Measurements from ENCODE around the gene PLCL2. TPM values are rescaled to one million over a fixed set of nuclear protein-coding genes. Genes with fewer than 3 reads are reported as not detected.
"Not testable (repeated sequence)": the region's sequence is repeated elsewhere in the genome, so short reads cannot be mapped to it uniquely, and the experiment has no call there.

Gene PLCL2
- polyA plus RNA-seq, 3 donors from 2014 or later: 56.8 to 85.5 (median 78.9) TPM

- no peak for DNase-seq
- Mint-ChIP-seq H3K4me1 (peaks cover under 1 to 8% of the 10 kb centered on the region in 2 donors), H3K27ac (no peak overlapping the region), H3K27me3 (ENCODE audit: low read depth in 3 of 3) (peaks cover 2 to 6% (median 4%) of the 10 kb centered on the region in 3 donors), H3K9me3 (no peaks in the 10 kb centered on the region), H3K4me3 (no peak overlapping the region), H3K36me3 (peaks cover 0 to 15% (median 0%) of the 10 kb centered on the region in 3 donors)
These were observed 231.3 kb downstream of the PLCL2 start for GRCh38 chr3:17116007-17116600.

GRCh38 chr3:17118771-17119170 is 234.0 kb downstream of the PLCL2 start:
- peaks cover 2 to 4% (median 2%) of the 10 kb centered on the region in 3 donors for H3K27me3 Mint-ChIP-seq (ENCODE audit: low read depth in 3 of 3)
- peaks cover 0 to 15% (median 4%) of the 10 kb centered on the region in 3 donors for H3K36me3 Mint-ChIP-seq
- H3K27ac Mint-ChIP-seq: no peak overlapping the region
- no peak for DNase-seq
- no peaks in the 10 kb centered on the region for H3K9me3 Mint-ChIP-seq
- H3K4me1 Mint-ChIP-seq: peaks cover 0 to 2% of the 10 kb centered on the region in 2 donors
- H3K4me3 Mint-ChIP-seq: no peak overlapping the region

GRCh38 chr3:17119201-17120072 is 234.7 kb downstream of the PLCL2 start:
- Mint-ChIP-seq H3K4me3 (no peak overlapping the region), H3K9me3 (no peaks in the 10 kb centered on the region), H3K4me1 (no peaks in the 10 kb centered on the region), H3K36me3 (peaks cover 0 to 14% (median 4%) of the 10 kb centered on the region in 3 donors), H3K27me3 (ENCODE audit: low read depth in 3 of 3) (peaks cover 2 to 4% (median 2%) of the 10 kb centered on the region in 3 donors), H3K27ac (no peak overlapping the region)
- DNase-seq: no peak

GRCh38 chr3:17120115-17120514 is 235.4 kb downstream of the PLCL2 start:
- H3K36me3 Mint-ChIP-seq: peaks cover 0 to 14% (median 4%) of the 10 kb centered on the region in 3 donors
- no peaks in the 10 kb centered on the region for H3K9me3 Mint-ChIP-seq

GRCh38 chr3:17121336-17121735 is 236.6 kb downstream of the PLCL2 start:
- Mint-ChIP-seq H3K27me3 (ENCODE audit: low read depth in 3 of 3) (peaks cover 2 to 4% (median 2%) of the 10 kb centered on the region in 3 donors), H3K27ac (no peak overlapping the region), H3K4me3 (no peak overlapping the region), H3K9me3 (no peaks in the 10 kb centered on the region), H3K36me3 (peaks cover 0 to 14% (median 4%) of the 10 kb centered on the region in 3 donors), H3K4me1 (no peaks in the 10 kb centered on the region)
- DNase-seq: no peak

More at GRCh38 chr3:17120115-17120514, 235.4 kb downstream of the PLCL2 start:
- DNase-seq: no peak
- Mint-ChIP-seq H3K27me3 (ENCODE audit: low read depth in 3 of 3) (peaks cover 2 to 4% (median 2%) of the 10 kb centered on the region in 3 donors), H3K4me3 (no peak overlapping the region), H3K4me1 (no peaks in the 10 kb centered on the region), H3K27ac (no peak overlapping the region)

- Mint-ChIP-seq H3K4me1 (no peaks in the 10 kb centered on the region), H3K27me3 (ENCODE audit: low read depth in 3 of 3) (peaks cover 0 to 4% (median under 1%) of the 10 kb centered on the region in 3 donors), H3K27ac (peak overlapping the region in 1 of 6 donors; percentile 34), H3K36me3 (peaks cover 0 to 8% (median 4%) of the 10 kb centered on the region in 3 donors), H3K9me3 (peaks cover 0 to 3% (median 0%) of the 10 kb centered on the region in 6 donors), H3K4me3 (no peak overlapping the region)
- DNase-seq: no peak
These were observed 238.0 kb downstream of the PLCL2 start for GRCh38 chr3:17122758-17123157.

- Mint-ChIP-seq H3K9me3 (peaks cover 0 to 6% (median 1%) of the 10 kb centered on the region in 6 donors), H3K27me3 (ENCODE audit: low read depth in 3 of 3) (no peaks in the 10 kb centered on the region), H3K36me3 (peaks cover 5 to 20% (median 8%) of the 10 kb centered on the region in 3 donors), H3K4me1 (peaks cover 5 to 8% of the 10 kb centered on the region in 2 donors), H3K4me3 (no peak overlapping the region), H3K27ac (no peak overlapping the region)
- no peak for DNase-seq
These were observed 241.1 kb downstream of the PLCL2 start for GRCh38 chr3:17125738-17126442.

- H3K4me1 Mint-ChIP-seq: peaks cover 5 to 13% of the 10 kb centered on the region in 2 donors
- peaks cover 5 to 19% (median 5%) of the 10 kb centered on the region in 3 donors for H3K36me3 Mint-ChIP-seq
- not testable (repeated sequence) for H3K9me3 Mint-ChIP-seq; H3K27ac Mint-ChIP-seq; H3K4me3 Mint-ChIP-seq; H3K27me3 Mint-ChIP-seq (ENCODE audit: low read depth in 3 of 3); DNase-seq
These were observed 243.9 kb downstream of the PLCL2 start for GRCh38 chr3:17128671-17129070.

- peaks cover 0 to 3% (median 0%) of the 10 kb centered on the region in 3 donors for H3K27me3 Mint-ChIP-seq (ENCODE audit: low read depth in 3 of 3)
- H3K9me3 Mint-ChIP-seq: peaks cover 0 to 6% (median 1%) of the 10 kb centered on the region in 6 donors
- no peak overlapping the region for H3K4me3 Mint-ChIP-seq
- H3K4me1 Mint-ChIP-seq: peaks cover 5 to 13% of the 10 kb centered on the region in 2 donors
- peaks cover 5 to 19% (median 5%) of the 10 kb centered on the region in 3 donors for H3K36me3 Mint-ChIP-seq
- peak overlapping the region in 1 of 6 donors; percentile 22 for H3K27ac Mint-ChIP-seq
- DNase-seq: no peak
These were observed 244.8 kb downstream of the PLCL2 start for GRCh38 chr3:17129556-17129955.

GRCh38 chr3:17130956-17131355 is 246.2 kb downstream of the PLCL2 start:
- Mint-ChIP-seq H3K4me1 (peaks cover 5 to 13% of the 10 kb centered on the region in 2 donors), H3K36me3 (peaks cover 5 to 22% (median 9%) of the 10 kb centered on the region in 3 donors), H3K27me3 (ENCODE audit: low read depth in 3 of 3) (peaks cover 0 to 3% (median 3%) of the 10 kb centered on the region in 3 donors), H3K4me3 (no peak overlapping the region), H3K9me3 (peaks cover 0 to 6% (median 1%) of the 10 kb centered on the region in 6 donors), H3K27ac (no peak overlapping the region)
- no peak for DNase-seq

GRCh38 chr3:17132286-17133115 is 247.7 kb downstream of the PLCL2 start:
- Mint-ChIP-seq H3K4me1 (peaks cover 5 to 13% of the 10 kb centered on the region in 2 donors), H3K36me3 (peaks cover 4 to 22% (median 5%) of the 10 kb centered on the region in 3 donors), H3K27ac (no peak overlapping the region), H3K9me3 (peaks cover 0 to 6% (median 0%) of the 10 kb centered on the region in 6 donors), H3K27me3 (ENCODE audit: low read depth in 3 of 3) (peaks cover 0 to 8% (median 8%) of the 10 kb centered on the region in 3 donors), H3K4me3 (no peak overlapping the region)
- no peak for DNase-seq

GRCh38 chr3:17133632-17134545 is 249.1 kb downstream of the PLCL2 start:
- no peak overlapping the region for H3K27ac Mint-ChIP-seq
- no peak overlapping the region for H3K4me3 Mint-ChIP-seq
- no peak for DNase-seq
- no peaks in the 10 kb centered on the region for H3K9me3 Mint-ChIP-seq
- H3K36me3 Mint-ChIP-seq: peaks cover 4 to 16% (median 5%) of the 10 kb centered on the region in 3 donors
- H3K4me1 Mint-ChIP-seq: peaks cover 5 to 13% of the 10 kb centered on the region in 2 donors
- peaks cover 0 to 10% (median 8%) of the 10 kb centered on the region in 3 donors for H3K27me3 Mint-ChIP-seq (ENCODE audit: low read depth in 3 of 3)

All from immature natural killer cell (primary cell).